GM18508 (cell line): ENCODE measurements around the gene CDKL2.

Experiments used
- ATAC-seq: cut with Tn5 transposase; IDR thresholded peaks from one replicate; pipeline ENCODE4 v1.9.1; 2021; ENCODE audit warnings: moderate number of reproducible peaks; ENCODE audit not compliant: insufficient read depth, unreplicated experiment

Gene CDKL2

DNA sequence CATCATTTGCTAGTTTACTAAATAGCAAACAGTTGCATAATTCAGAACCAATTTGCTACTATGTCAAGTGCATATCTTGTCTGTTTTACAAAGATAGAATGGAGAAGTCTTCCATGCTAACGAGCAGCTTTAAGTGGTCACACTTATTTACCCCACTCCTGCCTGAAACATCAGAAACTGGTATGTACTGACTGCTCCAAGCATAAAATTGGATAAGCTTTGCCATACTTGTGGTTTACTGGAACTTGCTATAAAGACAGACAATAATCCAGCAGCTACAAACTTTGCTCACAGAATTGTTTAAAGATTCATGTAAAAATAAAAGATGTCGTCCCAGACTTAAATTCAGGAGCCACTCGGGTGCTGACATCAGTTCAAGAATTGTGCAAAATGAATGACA is 13.3 kb upstream of the CDKL2 start:
- no peak for ATAC-seq

DNA sequence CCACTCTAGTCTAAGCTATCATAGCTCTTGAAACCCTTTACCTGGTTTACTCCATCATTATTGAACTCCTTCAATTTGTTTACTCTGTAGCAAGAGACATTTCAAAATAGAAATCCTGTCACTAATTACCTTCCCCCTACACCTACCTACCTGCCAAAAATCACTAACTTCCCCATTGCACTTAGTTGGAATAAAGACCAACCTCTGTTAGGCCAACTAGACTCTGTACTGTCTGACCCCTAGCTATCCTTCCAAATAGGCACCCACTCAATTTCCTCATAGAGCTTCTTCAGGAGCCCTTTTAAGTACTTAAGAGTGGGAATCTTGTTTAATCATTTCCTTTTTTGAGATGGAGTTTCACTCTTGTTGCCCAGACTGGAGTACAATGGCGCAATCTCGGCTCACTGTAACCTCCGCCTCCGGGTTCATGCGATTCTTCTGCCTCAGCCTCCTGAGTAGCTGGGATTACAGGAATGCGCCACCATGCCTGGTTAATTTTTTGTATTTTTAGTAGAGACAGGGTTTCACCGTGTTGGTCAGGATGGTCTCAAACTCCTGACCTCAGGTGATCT is 8.9 kb upstream of the CDKL2 start:
- no peak for ATAC-seq

DNA sequence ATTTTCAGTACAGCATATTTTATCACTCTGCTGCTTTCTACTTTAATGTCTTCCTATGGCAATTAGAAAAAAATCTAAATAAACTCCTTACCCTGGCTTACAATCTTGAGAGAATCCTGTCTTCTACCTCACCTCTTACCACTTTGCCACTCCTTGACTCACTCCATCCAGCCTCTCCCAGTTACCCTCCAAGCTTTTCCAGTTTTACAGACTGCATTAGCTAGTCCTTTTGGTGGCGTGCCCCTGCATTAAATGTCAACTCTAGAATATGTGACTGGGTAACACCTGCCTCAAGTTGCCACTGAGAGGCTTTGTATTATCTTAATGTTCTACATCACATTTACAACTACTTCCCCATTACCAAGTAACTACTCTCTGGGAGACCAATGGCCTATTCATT is 7.5 kb upstream of the CDKL2 start:
- no peak for ATAC-seq

DNA sequence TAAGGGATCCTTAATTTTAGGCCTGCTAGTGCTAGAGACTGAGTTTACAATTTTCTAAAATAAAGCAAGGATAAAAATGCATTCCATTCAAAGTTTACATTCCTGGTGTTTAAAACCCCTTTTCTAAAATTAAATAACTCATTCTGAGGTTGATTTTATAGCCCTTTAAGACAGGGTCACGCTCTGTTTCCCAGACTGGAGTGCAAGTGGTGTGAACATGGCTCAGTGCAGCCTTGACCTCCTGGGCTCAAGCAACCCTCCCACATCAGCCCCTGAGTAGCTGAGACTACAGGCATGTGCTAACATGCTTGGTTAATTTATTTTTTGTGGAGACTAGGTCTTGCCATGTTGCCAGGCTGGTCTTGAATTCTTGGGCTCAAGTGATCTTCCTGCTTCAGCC is 6.8 kb upstream of the CDKL2 start:
- ATAC-seq, result no peak

DNA sequence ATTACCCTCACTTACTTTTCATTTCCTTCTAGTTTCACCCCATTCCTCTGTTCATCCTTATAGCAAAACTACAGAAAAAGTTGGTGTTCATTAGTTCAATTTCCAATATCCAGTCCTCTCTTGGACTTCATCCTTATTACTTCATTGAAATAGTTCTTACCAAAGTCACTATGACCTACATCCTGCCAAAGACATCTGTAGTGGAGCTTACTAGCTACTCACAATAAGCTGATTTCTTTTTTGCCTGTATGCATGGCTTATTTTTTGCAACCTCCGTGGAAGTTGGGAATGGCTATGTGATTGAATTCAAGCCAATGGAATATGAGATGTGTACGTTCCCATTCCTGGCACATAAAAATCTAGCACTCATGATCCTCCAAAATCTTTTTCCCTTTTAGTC is 4.6 kb upstream of the CDKL2 start:
- ATAC-seq, result no peak

DNA sequence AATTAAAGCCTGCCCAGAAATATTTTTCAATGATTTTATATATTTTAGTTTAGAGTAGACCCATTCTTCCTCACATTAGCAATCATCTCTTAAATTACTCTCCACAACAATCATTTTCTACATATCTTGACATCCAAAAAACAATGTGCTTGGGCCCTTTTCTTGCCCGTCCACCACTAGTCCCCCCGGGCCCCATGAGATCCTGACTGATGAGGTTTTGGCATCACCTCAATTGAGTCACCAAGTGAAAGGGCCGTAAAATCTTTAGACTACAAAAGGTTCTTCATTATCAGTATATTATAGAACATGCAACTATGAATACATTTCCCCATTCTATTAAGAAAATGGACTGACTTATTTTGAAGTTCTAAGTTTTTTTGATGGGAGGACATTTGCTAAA is 4.0 kb upstream of the CDKL2 start:
- ATAC-seq, result no peak

DNA sequence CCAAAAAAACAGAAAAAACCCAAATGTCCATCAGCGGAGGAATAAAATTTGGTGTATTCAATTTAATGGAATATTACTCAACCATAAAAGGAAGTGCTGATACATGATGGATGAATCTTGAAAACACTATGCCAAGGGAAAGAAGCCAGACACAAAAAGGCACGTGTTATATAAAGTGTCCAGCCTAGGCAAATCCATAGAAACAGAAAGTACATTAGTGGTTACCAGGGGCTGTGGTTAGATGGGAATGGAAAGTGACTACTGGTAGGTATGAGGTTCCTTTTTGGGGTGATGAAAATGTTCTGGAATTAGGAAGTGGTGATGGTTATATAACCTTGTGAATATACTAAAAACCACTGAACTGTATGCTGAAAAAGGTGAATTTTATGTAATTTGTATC is 3.5 kb upstream of the CDKL2 start:
- no peak for ATAC-seq

DNA sequence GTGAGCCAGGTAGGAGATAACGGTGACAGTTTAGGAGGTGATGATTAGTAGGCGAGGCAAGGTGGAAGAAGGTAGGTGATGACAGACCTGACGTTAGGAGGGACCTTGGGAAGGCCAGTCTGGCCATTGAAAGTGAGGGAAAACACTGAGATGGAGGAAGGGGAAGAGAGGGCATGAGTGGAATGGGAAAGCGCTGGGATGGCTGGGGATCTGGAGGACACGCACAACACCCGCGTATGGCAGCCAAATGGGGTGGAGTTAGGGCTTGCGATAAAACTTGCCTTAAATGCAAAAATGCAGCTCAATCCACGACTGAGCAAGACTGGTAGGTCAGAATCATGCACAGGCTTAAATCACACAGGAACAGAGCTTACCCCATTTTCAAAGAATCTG is 605 bp upstream of the CDKL2 start:
- ATAC-seq, result no peak

DNA sequence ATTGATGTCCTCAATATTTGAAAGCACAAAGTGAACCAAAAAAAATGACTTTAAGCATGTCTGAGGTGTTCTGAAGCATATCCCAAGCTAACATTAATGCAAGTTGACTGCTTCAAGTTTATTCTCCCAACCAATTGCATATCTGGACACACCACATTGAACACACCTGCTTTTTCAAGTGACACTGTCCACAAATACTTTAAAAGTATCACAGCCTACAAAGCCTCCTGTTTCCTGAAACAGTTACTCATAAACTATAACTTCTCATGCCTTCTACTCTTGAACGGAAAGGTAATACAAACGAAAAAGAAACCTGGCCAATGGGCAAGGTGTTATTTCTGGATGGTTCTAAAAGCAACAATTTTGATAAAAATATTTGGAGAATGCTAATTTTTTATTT is 1.1 kb downstream of the CDKL2 start:
- ATAC-seq, result no peak

DNA sequence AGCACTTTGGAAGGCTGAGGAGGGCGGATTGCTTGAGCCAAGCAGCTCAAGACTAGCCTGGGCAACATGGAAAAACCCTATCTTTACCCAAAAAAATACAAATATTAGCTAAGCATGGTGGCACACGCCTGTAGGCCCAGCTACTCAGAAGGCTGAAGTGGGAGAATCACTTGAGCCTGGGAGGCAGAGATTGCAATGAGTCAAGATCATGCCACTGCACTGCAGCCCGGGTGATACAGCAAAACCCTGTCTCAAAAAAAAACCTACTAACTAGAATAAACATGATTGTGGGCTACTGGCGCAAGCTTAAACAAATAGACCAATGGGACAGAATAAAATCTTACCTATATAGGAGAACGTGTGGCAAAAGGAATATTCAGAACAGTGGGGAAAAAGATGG is 7.3 kb downstream of the CDKL2 start:
- no peak for ATAC-seq

DNA sequence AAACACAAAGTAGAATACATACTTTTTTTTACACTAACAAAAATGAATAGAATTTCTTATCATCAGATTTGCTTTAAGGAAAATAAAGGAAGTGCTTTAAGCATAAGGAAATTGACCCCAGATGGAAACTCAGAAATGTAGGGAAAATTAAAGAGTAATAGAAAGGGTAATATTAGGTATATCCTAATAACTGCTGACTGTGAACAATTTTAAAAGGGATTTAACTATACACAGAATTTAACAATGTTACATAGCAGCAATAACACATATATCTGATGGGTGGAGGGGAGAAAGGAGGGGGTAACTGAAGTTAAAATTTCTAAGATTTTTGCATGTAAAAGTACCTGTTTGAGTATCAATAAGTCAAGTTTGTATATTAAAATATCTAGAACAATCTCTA is 8.6 kb downstream of the CDKL2 start:
- no peak for ATAC-seq

DNA sequence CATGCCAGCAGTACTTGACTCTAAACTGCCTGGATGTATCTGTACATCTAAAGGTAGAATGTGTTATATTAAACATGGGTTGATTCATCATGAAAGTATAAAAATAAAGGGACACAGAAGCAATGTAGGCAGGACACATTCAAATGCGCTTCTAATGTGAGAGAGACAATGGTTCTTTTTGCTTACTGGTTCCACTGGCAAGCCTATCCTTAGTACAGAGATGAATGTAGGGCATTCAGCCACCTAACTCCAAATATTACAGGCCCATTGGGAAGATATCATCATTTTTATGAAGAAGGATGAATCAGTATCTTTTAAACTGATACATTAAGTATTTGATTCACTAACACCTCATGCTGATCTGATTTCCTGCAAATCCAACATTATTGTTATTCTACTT is 18.0 kb downstream of the CDKL2 start:
- ATAC-seq, result no peak

DNA sequence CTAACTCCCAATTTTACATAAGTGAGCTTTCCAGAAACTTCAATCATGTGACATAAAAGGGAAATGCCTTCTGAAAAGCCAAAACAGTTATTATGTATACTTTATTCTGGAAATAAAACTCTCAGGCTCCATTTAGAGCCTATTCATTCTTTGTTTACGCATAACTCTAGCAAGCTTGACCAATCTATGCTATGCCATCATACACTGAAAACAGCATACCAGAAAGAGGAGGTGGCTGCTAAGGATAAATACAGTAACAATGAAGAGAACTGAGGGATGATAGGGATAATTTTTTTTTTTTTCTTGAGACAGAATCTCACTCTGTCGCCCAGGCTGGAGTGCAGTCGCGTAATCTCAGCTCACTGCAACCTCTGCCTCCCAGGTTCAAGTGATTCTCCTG is 24.4 kb downstream of the CDKL2 start:
- no peak for ATAC-seq

DNA sequence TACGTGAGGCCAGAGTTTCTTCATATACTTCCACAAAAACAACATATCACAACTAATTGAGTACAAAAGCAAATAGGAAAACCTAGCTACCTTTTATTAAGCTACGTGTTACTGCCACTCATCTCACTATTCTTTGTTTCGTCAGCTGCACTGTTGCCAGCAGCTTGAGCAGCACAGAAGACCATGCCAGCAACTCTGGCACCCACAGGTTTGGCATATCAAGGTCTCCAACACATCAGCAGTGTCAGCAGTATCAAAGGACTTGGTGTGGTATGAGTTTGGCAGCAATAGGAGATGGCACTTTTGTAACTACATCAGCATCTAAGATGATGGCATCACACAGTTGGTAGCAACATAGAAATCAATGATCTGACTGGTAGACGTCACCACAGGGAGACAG is 30.7 kb downstream of the CDKL2 start:
- no peak for ATAC-seq

DNA sequence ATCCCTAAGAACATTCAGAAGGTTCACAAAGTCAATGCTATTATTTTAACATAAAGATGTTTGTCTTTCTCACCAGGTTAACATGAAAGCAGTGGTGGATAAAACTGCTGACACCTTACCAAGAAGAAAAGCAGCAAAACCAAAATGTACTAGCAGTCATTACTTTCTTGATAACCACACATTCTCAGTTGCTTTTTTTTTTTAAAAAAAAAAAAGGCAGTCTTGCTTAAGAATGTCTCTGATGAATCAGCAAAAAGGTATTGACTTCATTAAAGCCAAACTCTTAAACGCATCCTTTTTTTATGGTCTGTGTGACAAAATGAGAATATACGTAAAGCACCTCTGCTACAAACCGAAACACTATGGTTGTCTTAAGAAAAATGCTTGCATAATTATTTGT is 31.9 kb downstream of the CDKL2 start:
- ATAC-seq, result no peak

DNA sequence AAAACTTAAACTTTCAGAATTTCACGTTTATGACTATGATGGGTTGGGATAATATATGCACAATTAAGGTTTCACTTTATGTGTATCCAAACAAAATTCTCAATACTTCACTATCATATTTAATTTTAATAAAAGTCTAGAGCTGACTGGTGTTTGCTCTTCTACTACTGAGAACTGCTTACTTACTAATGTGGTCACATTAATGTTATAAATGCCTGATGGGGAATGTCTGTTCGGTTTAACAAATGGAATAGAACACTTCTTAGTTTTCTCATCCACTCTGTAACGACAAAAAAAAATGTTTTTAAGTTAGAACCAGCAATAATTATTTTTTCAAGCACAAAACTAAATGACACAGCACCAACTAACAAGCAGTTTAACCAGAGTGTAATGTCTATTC is 34.3 kb downstream of the CDKL2 start:
- no peak for ATAC-seq

DNA sequence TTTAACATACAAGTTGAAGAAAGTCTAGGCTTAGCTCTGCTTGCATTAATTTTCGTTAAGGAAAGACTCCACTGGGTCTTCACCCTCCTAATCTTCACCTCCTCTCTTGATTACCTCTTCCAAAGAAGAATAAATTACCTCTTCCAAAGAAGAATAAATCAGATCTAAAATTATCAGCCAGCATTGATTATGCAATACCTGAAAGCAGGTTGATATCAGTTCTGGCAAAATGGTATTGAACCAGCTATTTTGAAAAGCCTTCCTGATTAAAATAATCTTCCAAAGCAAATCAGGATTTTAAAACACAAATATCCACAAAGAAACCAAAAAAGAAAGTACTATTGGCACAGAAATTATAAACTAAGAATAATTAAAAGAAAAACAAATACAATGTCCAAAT is 36.9 kb downstream of the CDKL2 start:
- no peak for ATAC-seq

DNA sequence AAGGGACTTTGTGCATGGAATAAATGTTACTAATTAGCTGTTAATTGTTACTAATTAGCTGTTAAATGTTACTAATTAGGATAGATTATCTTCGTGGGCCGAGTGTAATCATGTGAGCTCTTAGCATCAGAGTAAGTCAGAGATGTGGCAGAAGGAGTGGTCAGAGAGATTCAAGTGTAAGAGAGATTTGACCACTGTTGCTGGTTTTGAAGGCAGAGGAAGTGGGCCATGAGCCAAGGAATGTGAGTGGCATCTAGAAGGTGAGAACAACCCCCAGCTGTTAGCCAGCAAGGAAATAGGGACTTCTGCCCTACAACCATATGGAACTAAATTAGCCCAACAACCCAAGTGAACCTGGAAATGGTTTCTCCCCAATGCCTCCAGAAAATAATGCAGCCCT is 46.3 kb downstream of the CDKL2 start:
- ATAC-seq, result no peak

DNA sequence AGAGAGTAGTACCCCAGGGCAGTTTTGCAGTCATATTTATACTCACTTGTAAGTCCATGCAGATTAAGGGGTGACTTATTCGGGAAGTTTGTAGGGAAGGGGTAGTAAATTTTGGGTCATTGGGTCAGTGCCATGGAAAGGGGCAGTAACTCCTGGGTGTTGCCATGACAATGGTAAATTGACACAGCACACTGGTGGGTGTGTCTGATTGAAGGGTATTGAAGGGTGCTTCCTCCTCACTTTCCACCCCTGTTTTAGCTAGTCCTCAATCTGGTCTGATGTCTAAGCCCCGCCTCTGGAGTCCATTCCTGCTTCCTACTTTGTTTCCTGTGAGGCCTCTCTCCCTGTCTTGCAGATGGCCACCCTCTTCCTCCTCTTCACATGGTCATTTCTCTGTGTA is 62.6 kb downstream of the CDKL2 start:
- no peak for ATAC-seq

DNA sequence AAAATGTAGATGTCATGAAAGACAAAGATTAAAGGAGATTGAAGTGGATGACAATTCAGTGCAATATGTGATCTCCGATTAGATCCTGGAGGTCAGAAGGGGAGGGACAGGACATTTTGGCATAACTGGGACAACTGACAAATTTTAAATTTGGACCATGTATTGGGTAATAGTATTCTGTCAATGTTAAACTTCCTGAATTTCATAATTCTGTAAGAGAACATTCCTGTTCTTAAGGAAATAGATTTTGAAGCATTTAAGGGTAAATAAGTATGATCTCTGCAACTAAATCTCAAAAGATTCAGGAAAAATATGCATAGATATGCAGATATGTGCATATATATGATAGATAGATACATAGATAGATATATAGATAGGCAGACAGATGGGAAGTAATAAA is 63.4 kb downstream of the CDKL2 start:
- ATAC-seq, result no peak

DNA sequence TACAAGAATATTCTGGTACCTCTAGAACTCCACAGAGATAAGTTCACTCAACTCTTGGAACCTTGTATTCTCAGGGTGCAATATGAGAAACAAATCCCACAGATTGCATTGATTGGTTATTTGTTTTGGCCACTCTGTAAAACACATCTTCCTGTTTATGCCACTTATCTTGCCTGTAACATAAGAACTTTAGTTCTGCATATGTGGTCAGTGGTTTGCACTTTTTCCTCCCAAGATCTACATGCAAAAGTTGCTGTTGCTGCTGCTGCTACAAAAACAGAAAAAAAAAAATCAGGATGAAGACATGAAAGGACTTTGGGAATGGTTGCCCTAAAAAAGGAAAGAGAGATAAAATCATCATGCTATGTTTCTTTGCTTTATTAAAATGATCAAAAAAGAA is 64.8 kb downstream of the CDKL2 start:
- no peak for ATAC-seq

DNA sequence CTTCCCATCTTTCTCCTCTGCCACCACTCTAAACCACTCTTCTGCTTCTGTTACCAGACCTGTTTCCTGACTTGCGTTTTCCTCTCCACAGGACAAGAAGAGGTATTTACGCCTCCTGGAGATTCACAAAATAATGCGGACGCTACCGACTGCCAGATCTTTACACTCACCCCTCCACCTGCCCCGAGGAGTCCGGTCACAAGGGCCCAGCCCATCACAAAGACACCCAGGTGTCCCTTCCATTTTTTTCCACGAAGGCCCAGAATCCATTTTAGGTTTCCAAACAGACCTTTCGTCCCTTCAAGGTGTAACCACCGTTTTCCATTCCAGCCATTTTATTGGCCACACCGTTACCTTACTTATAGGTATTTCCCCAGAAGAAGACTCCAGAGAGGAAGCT is 66.3 kb downstream of the CDKL2 start:
- no peak for ATAC-seq

DNA sequence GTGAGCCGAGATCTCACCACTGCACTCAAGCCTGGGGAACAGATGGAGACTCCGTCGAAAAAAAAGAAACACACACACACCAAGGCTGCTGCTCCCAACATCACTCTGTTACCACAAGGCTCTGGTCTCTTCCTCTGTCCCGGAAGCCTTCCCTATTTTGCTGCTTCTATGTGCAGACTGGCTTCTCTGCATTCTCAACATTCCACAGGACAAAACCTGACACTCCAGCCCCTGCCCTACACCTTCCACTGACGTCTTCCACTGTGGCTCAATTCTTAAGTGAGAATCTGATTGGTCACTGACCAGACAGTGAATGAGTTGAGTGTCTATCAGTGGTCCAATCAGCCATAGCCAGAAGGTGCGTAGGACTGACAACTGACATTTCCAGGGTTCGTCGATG is 68.5 kb downstream of the CDKL2 start:
- no peak for ATAC-seq
